ENCODE results near the gene FAM83B.

GRCh38 chr6:54916858-54917257 lies 70.3 kb downstream of the FAM83B start:
- TF ChIP-seq CTCF (IDR thresholded peaks at IDR 0.05) (no peak), POLR2A (IDR thresholded peaks at IDR 0.05) (no peak)
